ENCODE data around the gene PIGL. TPM values are rescaled to one million over a fixed set of nuclear protein-coding genes. Genes with fewer than 3 reads are reported as not detected.
A peak's percentile ranks its signal among the peaks of the same experiment; 100 is the strongest.

The PIGL gene
- total RNA-seq, 4 donors from 2014 or later = 18.2 to 74.0 (median 40.3) TPM

DNA sequence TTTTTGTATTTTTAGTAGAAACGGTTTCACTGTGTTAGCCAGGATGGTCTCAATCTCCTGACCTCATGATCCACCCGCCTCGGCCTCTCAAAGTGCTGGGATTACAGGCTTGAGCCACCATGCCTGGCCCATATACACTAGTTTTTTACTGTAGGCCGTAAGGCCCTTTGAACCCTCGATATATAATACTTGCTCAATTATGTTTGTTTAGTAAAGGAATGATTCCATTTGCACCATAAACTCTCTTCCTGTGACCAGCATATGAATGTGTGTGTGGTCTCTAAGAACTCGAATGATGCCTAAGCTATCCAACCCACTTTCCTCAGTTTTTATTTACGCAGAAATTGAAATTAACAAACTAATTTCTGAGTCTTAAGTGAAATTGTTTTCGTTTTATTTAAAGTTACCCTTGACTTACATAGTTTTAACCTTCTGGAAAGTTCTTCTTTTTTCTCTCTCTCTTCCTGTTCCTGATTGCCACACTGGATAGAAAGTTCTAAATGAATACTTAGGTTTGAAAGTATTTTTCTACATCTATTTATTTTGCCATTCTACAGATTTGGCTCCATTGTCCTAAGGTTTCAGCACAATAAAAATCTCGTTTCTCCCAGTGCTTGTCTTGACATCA, 37.9 kb downstream of the PIGL start:
- intact Hi-C loops (cut with DNase I; ENCODE audit: low total_unique reads) = no loop called here
- DNase-seq = no peak
- Histone ChIP-seq H3K27me3 (no peaks in the 10 kb centered on the region), H3K4me1 (no peaks in the 10 kb centered on the region), H3K9me3 (no peaks in the 10 kb centered on the region), H3K36me3 (no peaks in the 10 kb centered on the region), H3K27ac (peak overlapping the region; percentile 69 to 76), H3K4me3 (no peak overlapping the region)
- TF ChIP-seq CTCF (IDR thresholded peaks at IDR 0.05) (no peak), POLR2A (IDR thresholded peaks at IDR 0.05) (no peak)

- Histone ChIP-seq H3K27me3 (no peaks in the 10 kb centered on the region), H3K36me3 (no peaks in the 10 kb centered on the region)
- TF ChIP-seq POLR2A (IDR thresholded peaks at IDR 0.05) (no peak), CTCF (IDR thresholded peaks at IDR 0.05) (no peak)
Measured at GRCh38 chr17:16255481-16255921, 38.5 kb downstream of the PIGL start.

GRCh38 chr17:16258901-16259300, 41.9 kb downstream of the PIGL start:
- H3K36me3 ChIP-seq = no peaks in the 10 kb centered on the region
- H3K4me1 ChIP-seq = no peaks in the 10 kb centered on the region
- H3K27ac ChIP-seq = no peak overlapping the region
- TF ChIP-seq POLR2A (IDR thresholded peaks at IDR 0.05) (no peak), CTCF (IDR thresholded peaks at IDR 0.05) (no peak)
- peak in 1 of 2 donors; percentile 21 for DNase-seq
- no peaks in the 10 kb centered on the region for H3K9me3 ChIP-seq
- no peaks in the 10 kb centered on the region for H3K27me3 ChIP-seq
- no peak overlapping the region for H3K4me3 ChIP-seq
- intact Hi-C loops (cut with DNase I; ENCODE audit: low total_unique reads) = no loop called here

More at GRCh38 chr17:16255481-16255921, 38.5 kb downstream of the PIGL start:
- intact Hi-C loops (cut with DNase I; ENCODE audit: low total_unique reads) = no loop called here
- H3K4me3 ChIP-seq = peak overlapping the region in 1 of 2 donors; percentile 9
- no peaks in the 10 kb centered on the region for H3K9me3 ChIP-seq
- peak; percentile 40 to 59 for DNase-seq
- peak overlapping the region; percentile 69 to 76 for H3K27ac ChIP-seq
- H3K4me1 ChIP-seq = no peaks in the 10 kb centered on the region

DNA sequence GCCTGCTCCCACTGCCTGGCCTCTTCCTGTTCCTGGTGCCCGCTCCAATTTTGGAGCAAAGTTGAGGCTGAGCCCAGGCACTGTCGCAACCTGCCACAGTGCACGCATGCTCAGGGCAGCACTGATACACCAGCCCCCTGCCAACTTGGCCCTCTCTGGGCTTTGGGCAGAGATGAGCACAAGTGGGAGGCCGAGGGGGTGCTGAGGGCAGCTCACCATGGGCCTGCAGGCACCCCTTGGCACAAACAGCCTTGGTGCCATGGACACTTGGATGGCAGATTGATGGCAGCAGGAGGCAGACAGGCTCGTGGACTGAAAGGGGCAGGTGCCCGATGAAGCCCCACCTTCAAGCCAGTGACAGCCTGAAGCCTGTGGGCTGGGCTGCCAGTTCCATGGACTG, 42.9 kb downstream of the PIGL start:
- Histone ChIP-seq H3K27me3 (no peaks in the 10 kb centered on the region), H3K4me3 (no peak overlapping the region), H3K4me1 (no peaks in the 10 kb centered on the region), H3K36me3 (no peaks in the 10 kb centered on the region), H3K27ac (no peak overlapping the region), H3K9me3 (no peaks in the 10 kb centered on the region)
- TF ChIP-seq CTCF (IDR thresholded peaks at IDR 0.05) (no peak), POLR2A (IDR thresholded peaks at IDR 0.05) (no peak)
- no peak for DNase-seq
- intact Hi-C loops (cut with DNase I; ENCODE audit: low total_unique reads) = no loop called here

DNA sequence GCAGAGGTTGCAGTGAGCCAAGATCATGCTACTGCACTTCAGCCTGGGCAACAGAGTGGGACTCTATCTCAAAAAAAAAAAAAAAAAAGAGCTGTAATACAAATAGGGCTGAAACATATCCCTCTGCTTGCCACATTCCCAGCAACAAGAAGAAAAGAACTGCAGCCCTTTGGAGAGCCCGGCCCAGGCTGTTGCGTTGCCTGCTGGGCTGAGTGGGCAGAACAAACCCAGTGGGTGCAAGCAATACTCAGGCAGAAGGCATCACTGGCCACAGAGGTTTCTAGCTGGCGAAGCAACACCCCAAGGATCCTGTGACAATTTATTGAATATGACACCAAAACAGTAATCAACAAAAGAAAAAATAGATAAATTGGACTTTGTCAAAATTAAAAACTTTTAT, 44.0 kb downstream of the PIGL start:
- Histone ChIP-seq H3K9me3 (no peaks in the 10 kb centered on the region), H3K27ac (no peak overlapping the region), H3K4me1 (no peaks in the 10 kb centered on the region), H3K27me3 (no peaks in the 10 kb centered on the region), H3K36me3 (no peaks in the 10 kb centered on the region), H3K4me3 (no peak overlapping the region)
- TF ChIP-seq POLR2A (IDR thresholded peaks at IDR 0.05) (no peak), CTCF (IDR thresholded peaks at IDR 0.05) (no peak)
- DNase-seq = no peak
- intact Hi-C loops (cut with DNase I; ENCODE audit: low total_unique reads) = no loop called here

Data from uterus (tissue), 4 donors.